Activated T-helper 1 cell treated with anti-CD3 and anti-CD28 coated beads, Interleukin-12 subunit alpha, Interleukin-12 subunit beta, Interleukin-2, Interleukin-4 antibody, amounts not matched to agents 30 ng/mL and 10 ng/mL and 1 ng/mL, durations not matched to agents 14 hours and 24 hours and 36 hours (primary cell): ENCODE data around the gene FBXO40. TPM values are rescaled to one million over a fixed set of nuclear protein-coding genes. Genes with fewer than 3 reads are reported as not detected.

Experiments
- DNase-seq: peaks from one replicate; pipeline ENCODE4 v3.0.0; 2021; ENCODE audit warnings: low spot score
- H3K27ac Mint-ChIP-seq: one replicate; pipeline ENCODE4 v1.8.0; 2021; ENCODE audit warnings: mild to moderate bottlenecking, mixed read lengths
- H3K27me3 Mint-ChIP-seq: one replicate; pipeline ENCODE4 v1.8.0; 2022; ENCODE audit warnings: mild to moderate bottlenecking, moderate library complexity, mixed read lengths; ENCODE audit not compliant: insufficient read depth
- H3K36me3 Mint-ChIP-seq: one replicate; pipeline ENCODE4 v1.8.0; 2021; ENCODE audit warnings: low read depth, mixed read lengths
- H3K4me1 Mint-ChIP-seq: one replicate; pipeline ENCODE4 v1.8.0; 2021; ENCODE audit warnings: low read depth, mixed read lengths
- H3K4me3 Mint-ChIP-seq: one replicate; pipeline ENCODE4 v1.8.0; 2021; ENCODE audit warnings: mild to moderate bottlenecking, moderate library complexity, mixed read lengths
- H3K9me3 Mint-ChIP-seq: one replicate; pipeline ENCODE4 v1.8.0; 2021; ENCODE audit warnings: mixed read lengths
- intact Hi-C: fragments of 100-400 bp; cut with micrococcal nuclease; formaldehyde crosslinking; loops from one replicate; pipeline ENCODE4 v1.15.1; 2024
- total RNA-seq: library from RNA; stranded (reverse); gene quantifications from 2 replicates; pipeline ENCODE4 v1.2.3, GENCODE V29; 2022

The FBXO40 gene
- not detected in 2 replicates for total RNA-seq

- DNase-seq = no peak
- peaks cover 9% of the 10 kb centered on the region for H3K27me3 Mint-ChIP-seq
- H3K27ac Mint-ChIP-seq = no peak within 1 kb of the TSS
- no peak within 1 kb of the TSS for H3K4me3 Mint-ChIP-seq
- H3K36me3 Mint-ChIP-seq = no peaks in the 10 kb centered on the region
- no peaks in the 10 kb centered on the region for H3K9me3 Mint-ChIP-seq
- intact Hi-C loops = no loop called here
- no peaks in the 10 kb centered on the region for H3K4me1 Mint-ChIP-seq
These were observed at the start of gene FBXO40 for GRCh38 chr3:121592856-121593702. Gene FBXO40 (plus strand): TSS chr3:121593379. CDS start chr3:121620576, 27,197 bp downstream.

- Mint-ChIP-seq H3K4me1 (peaks cover 32% of the 10 kb centered on the region), H3K36me3 (peaks cover 9% of the 10 kb centered on the region), H3K27ac (peak overlapping the region; percentile 82), H3K4me3 (peak overlapping the region; percentile 89), H3K9me3 (no peaks in the 10 kb centered on the region), H3K27me3 (peaks cover 2% of the 10 kb centered on the region)
- intact Hi-C loops = loop anchor here (5.0 to 10.0 kb wide), 3 partner anchors 987 to 1450 kb away; partner anchors contain the start of genes GSK3B and HSPBAP1
- DNase-seq = peak; percentile 2
These were observed 48.1 kb upstream of the FBXO40 start for GRCh38 chr3:121545049-121545573.

- H3K36me3 Mint-ChIP-seq = peaks cover 9% of the 10 kb centered on the region
- no peaks in the 10 kb centered on the region for H3K9me3 Mint-ChIP-seq
- DNase-seq = peak; percentile 83
- H3K27ac Mint-ChIP-seq = peak within 1 kb of the TSS; percentile 88
- H3K4me3 Mint-ChIP-seq = peak within 1 kb of the TSS; percentile 89
- intact Hi-C loops = loop anchor here (1.0 to 10.0 kb wide), 19 partner anchors 114 to 1869 kb away; partner anchors contain the start of genes COX17, EAF2, FAM162A and GOLGB1
- peaks cover 32% of the 10 kb centered on the region for H3K4me1 Mint-ChIP-seq
- H3K27me3 Mint-ChIP-seq = peaks cover 2% of the 10 kb centered on the region
These were observed 47.4 kb upstream of the FBXO40 start, which contains the start of gene POLQ for GRCh38 chr3:121545574-121546455. Gene POLQ (minus strand): TSS chr3:121545988. CDS start chr3:121545877, 111 bp downstream.

- Mint-ChIP-seq H3K4me1 (peaks cover 16% of the 10 kb centered on the region), H3K27me3 (no peaks in the 10 kb centered on the region), H3K27ac (no peak overlapping the region), H3K4me3 (no peak overlapping the region), H3K9me3 (no peaks in the 10 kb centered on the region), H3K36me3 (no peaks in the 10 kb centered on the region)
- intact Hi-C loops = no loop called here
- DNase-seq = no peak
These were observed 40.8 kb upstream of the FBXO40 start for GRCh38 chr3:121552379-121552778.

GRCh38 chr3:121552797-121553196, 40.4 kb upstream of the FBXO40 start:
- H3K27ac Mint-ChIP-seq = no peak overlapping the region
- no peaks in the 10 kb centered on the region for H3K36me3 Mint-ChIP-seq
- no peak for DNase-seq
- intact Hi-C loops = no loop called here
- H3K9me3 Mint-ChIP-seq = no peaks in the 10 kb centered on the region
- H3K4me3 Mint-ChIP-seq = no peak overlapping the region
- no peaks in the 10 kb centered on the region for H3K27me3 Mint-ChIP-seq
- peaks cover 16% of the 10 kb centered on the region for H3K4me1 Mint-ChIP-seq

- Mint-ChIP-seq H3K4me3 (no peak overlapping the region), H3K36me3 (no peaks in the 10 kb centered on the region), H3K27ac (no peak overlapping the region), H3K9me3 (no peaks in the 10 kb centered on the region), H3K4me1 (peaks cover 9% of the 10 kb centered on the region), H3K27me3 (no peaks in the 10 kb centered on the region)
- DNase-seq = no peak
- intact Hi-C loops = no loop called here
These were observed 35.7 kb upstream of the FBXO40 start for GRCh38 chr3:121557426-121557934.

GRCh38 chr3:121562148-121562547, 31.0 kb upstream of the FBXO40 start:
- DNase-seq = no peak
- H3K36me3 Mint-ChIP-seq = no peaks in the 10 kb centered on the region
- H3K4me3 Mint-ChIP-seq = no peak overlapping the region
- intact Hi-C loops = no loop called here
- peaks cover 8% of the 10 kb centered on the region for H3K27me3 Mint-ChIP-seq
- H3K9me3 Mint-ChIP-seq = no peaks in the 10 kb centered on the region
- H3K27ac Mint-ChIP-seq = no peak overlapping the region
- H3K4me1 Mint-ChIP-seq = no peaks in the 10 kb centered on the region

GRCh38 chr3:121566773-121567172, 26.4 kb upstream of the FBXO40 start:
- intact Hi-C loops = no loop called here
- no peak overlapping the region for H3K27ac Mint-ChIP-seq
- H3K4me1 Mint-ChIP-seq = no peaks in the 10 kb centered on the region
- H3K36me3 Mint-ChIP-seq = no peaks in the 10 kb centered on the region
- H3K27me3 Mint-ChIP-seq = peaks cover 11% of the 10 kb centered on the region
- no peak overlapping the region for H3K4me3 Mint-ChIP-seq
- H3K9me3 Mint-ChIP-seq = no peaks in the 10 kb centered on the region
- DNase-seq = no peak

GRCh38 chr3:121567649-121568048, 25.5 kb upstream of the FBXO40 start, which contains the start of gene ARGFX:
Gene ARGFX (plus strand): TSS chr3:121567949. CDS start chr3:121570714, 2,765 bp downstream.
- H3K4me3 Mint-ChIP-seq = no peak within 1 kb of the TSS
- H3K27ac Mint-ChIP-seq = no peak within 1 kb of the TSS
- no peaks in the 10 kb centered on the region for H3K36me3 Mint-ChIP-seq
- no peak for DNase-seq
- intact Hi-C loops = no loop called here
- H3K27me3 Mint-ChIP-seq = peaks cover 10% of the 10 kb centered on the region
- H3K9me3 Mint-ChIP-seq = no peaks in the 10 kb centered on the region
- H3K4me1 Mint-ChIP-seq = no peaks in the 10 kb centered on the region

GRCh38 chr3:121574449-121574848, 18.7 kb upstream of the FBXO40 start:
- no peaks in the 10 kb centered on the region for H3K9me3 Mint-ChIP-seq
- H3K4me1 Mint-ChIP-seq = no peaks in the 10 kb centered on the region
- H3K4me3 Mint-ChIP-seq = no peak overlapping the region
- intact Hi-C loops = no loop called here
- H3K36me3 Mint-ChIP-seq = no peaks in the 10 kb centered on the region
- peaks cover 3% of the 10 kb centered on the region for H3K27me3 Mint-ChIP-seq
- no peak overlapping the region for H3K27ac Mint-ChIP-seq
- no peak for DNase-seq

- DNase-seq = no peak
- Mint-ChIP-seq H3K4me1 (no peaks in the 10 kb centered on the region), H3K9me3 (no peaks in the 10 kb centered on the region), H3K4me3 (no peak overlapping the region), H3K27ac (no peak overlapping the region), H3K27me3 (peaks cover 14% of the 10 kb centered on the region), H3K36me3 (no peaks in the 10 kb centered on the region)
- intact Hi-C loops = no loop called here
These were observed 11.5 kb upstream of the FBXO40 start for GRCh38 chr3:121581691-121582090.

GRCh38 chr3:121584418-121584817, 8.8 kb upstream of the FBXO40 start:
- Mint-ChIP-seq H3K27me3 (peaks cover 15% of the 10 kb centered on the region), H3K36me3 (no peaks in the 10 kb centered on the region), H3K27ac (no peak overlapping the region), H3K9me3 (no peaks in the 10 kb centered on the region), H3K4me1 (no peaks in the 10 kb centered on the region), H3K4me3 (no peak overlapping the region)
- intact Hi-C loops = no loop called here
- DNase-seq = no peak
